ENCODE data around the gene PTPRN2. TPM values are rescaled to one million over a fixed set of nuclear protein-coding genes. Genes with fewer than 3 reads are reported as not detected.

The PTPRN2 gene
- total and polyA plus RNA-seq, 9 of the 15 experiments (the other 6 are each of a cell fraction or from before 2014, with no cell fraction given): not detected

DNA sequence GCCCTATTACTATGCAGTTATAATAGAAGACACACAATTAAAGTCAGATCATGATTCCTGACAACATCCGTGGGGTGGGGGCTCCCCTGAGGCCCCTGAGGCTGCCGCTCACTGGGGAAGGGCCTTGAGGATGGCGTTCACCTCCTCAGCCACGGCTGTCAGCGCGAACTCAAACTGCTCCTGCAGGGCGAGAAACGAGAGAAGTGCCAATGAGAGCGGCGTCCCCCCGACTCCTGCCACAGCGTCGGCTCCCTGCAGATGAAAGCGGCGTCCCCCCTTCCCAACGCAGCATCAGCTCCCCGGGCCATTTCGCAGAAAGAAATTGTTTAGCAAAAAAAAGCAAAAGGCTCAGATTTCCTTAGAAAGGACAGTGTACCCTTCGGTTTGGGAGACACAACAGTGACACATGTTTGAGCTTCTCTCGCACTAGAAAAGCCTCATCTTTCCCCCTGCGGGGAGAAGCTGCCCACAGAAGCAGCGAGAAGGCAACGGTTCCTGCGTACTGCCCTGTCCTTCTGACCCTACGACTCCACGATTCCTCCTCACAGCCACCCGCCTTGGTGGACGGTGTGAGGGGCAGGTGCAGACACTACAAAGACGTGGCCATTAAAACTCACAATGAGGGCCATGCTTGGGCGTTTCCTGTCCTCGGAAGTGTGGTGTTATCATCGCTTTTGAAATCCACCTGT, 1046.9 kb downstream of the PTPRN2 start:
- CTCF ChIA-PET (ENCODE audit: low intra/inter-chr PET ratio): no interaction called here
- H2AFZ ChIP-seq (ENCODE audit: low read depth, low read length): no peak overlapping the region
- peaks cover 0 to 3% of the 10 kb centered on the region in 2 experiments; a peak in 1 of 5 replicates for H3K4me1 ChIP-seq (replicated peaks in 1 of 2; ENCODE audit: control insufficient read depth in 2 of 2, insufficient read depth in 2 of 2, low read length in 2 of 2)
- DNase-seq (ENCODE audit: extremely low read depth in 1 of 4, low spot score in 3 of 4): no peak
- no peak overlapping the region for H3K9ac ChIP-seq (ENCODE audit: insufficient read depth in 1 of 2, low read depth in 2 of 2, low read length in 2 of 2)
- intact Hi-C loops (cut with micrococcal nuclease) (no loop called here), in situ Hi-C loops (cut with MboI) (no loop called here)
- H3K9me3 ChIP-seq (replicated peaks; ENCODE audit: control insufficient read depth, insufficient read depth, low read depth, low read length): no peaks in the 10 kb centered on the region; the same call in 1 of the 2 replicates
- H3K9me1 ChIP-seq (ENCODE audit: control insufficient read depth, insufficient read depth, low read length): no peaks in the 10 kb centered on the region
- H3K79me2 ChIP-seq (ENCODE audit: control insufficient read depth, insufficient read depth, low read length): no peaks in the 10 kb centered on the region
- WGBS (ENCODE audit: insufficient coverage, low coverage, missing lambda C conversion rate): under 1% methylated on average over 32 of the region's 32 CpGs
- TF ChIP-seq BRF1 (IDR thresholded peaks at IDR 0.05; ENCODE audit: borderline replicate concordance, extremely low read depth, insufficient read length) (no peak), ZBTB26 (CRISPR knock-in tag; IDR thresholded peaks at IDR 0.05) (no peak), ZC3H8 (IDR thresholded peaks at IDR 0.05) (no peak), ZNF324 (CRISPR knock-in tag; IDR thresholded peaks at IDR 0.05) (no peak), KHSRP (IDR thresholded peaks at IDR 0.05) (no peak), BRD9 (IDR thresholded peaks at IDR 0.05; ENCODE audit: low read depth, partially characterized antibody) (no peak), NFATC3 (IDR thresholded peaks at IDR 0.05) (no peak), ZNF175 (CRISPR knock-in tag; IDR thresholded peaks at IDR 0.05; ENCODE audit: low read depth) (no peak), ZNF511 (CRISPR knock-in tag; IDR thresholded peaks at IDR 0.05) (no peak), ZNF146 (CRISPR knock-in tag; IDR thresholded peaks at IDR 0.05; ENCODE audit: unreplicated experiment) (no peak), ZNF695 (CRISPR knock-in tag; IDR thresholded peaks at IDR 0.05) (no peak), FOSL1 (tag; conservative IDR thresholded peaks at IDR 0.05) (no peak), CREBBP (IDR thresholded peaks at IDR 0.05; ENCODE audit: low read depth, low read length) (no peak), SAP30 (IDR thresholded peaks at IDR 0.05; ENCODE audit: borderline replicate concordance, insufficient read depth, low read depth, low read length, poor library complexity, severe bottlenecking) (no peak), ZNF444 (CRISPR knock-in tag; IDR thresholded peaks at IDR 0.05) (no peak), ZNF561 (CRISPR knock-in tag; conservative IDR thresholded peaks at IDR 0.05) (no peak), CEBPG (CRISPR knock-in tag; IDR thresholded peaks at IDR 0.05) (no peak), CEBPG (tag; conservative IDR thresholded peaks at IDR 0.05 in 1 of 2, IDR thresholded peaks at IDR 0.05 in 1 of 2) (no peak), CBX3 (IDR thresholded peaks at IDR 0.05; ENCODE audit: borderline replicate concordance in 1 of 2, low read length in 2 of 2) (no peak), FOXJ3 (CRISPR knock-in tag; IDR thresholded peaks at IDR 0.05) (no peak), ZNF79 (CRISPR knock-in tag; IDR thresholded peaks at IDR 0.05; ENCODE audit: low read depth) (no peak)
- H3K4me3 ChIP-seq: no peak overlapping the region
- H3K27me3 ChIP-seq (ENCODE audit: control insufficient read depth in 2 of 2, insufficient read depth in 2 of 2, low read length in 2 of 2): peaks cover 72 to 93% of the 10 kb centered on the region in 2 experiments
- no peak for ATAC-seq
- BruUV-seq (replicated peaks): no TSS peak
- no peaks in the 10 kb centered on the region for H3K36me3 ChIP-seq (ENCODE audit: control insufficient read depth, insufficient read depth, low read length)
- FAIRE-seq: no peak
- H4K20me1 ChIP-seq (replicated peaks; ENCODE audit: control insufficient read depth, insufficient read depth, low read length): peaks cover 28% of the 10 kb centered on the region
- POLR2A ChIA-PET: interaction anchor here (1.1 kb wide), 1 partner anchor 10 kb away, joined by 3 read pairs; no protein-coding TSS in a partner anchor
- no peak overlapping the region for H3K27ac ChIP-seq (ENCODE audit: extremely low read depth, low read depth, low read length)
- no peak overlapping the region for H3K4me2 ChIP-seq (ENCODE audit: insufficient read depth, low read length)
